HG03025 (cell line): ENCODE data around the gene CERS6.
"Not testable (repeated sequence)": the region's sequence is repeated elsewhere in the genome, so short reads cannot be mapped to it uniquely, and the experiment has no call there.

Experiments used
- ATAC-seq: cut with Tn5 transposase; IDR thresholded peaks from one replicate; pipeline ENCODE4 v1.9.1; 2021; ENCODE audit warnings: mild to moderate bottlenecking, moderate library complexity; ENCODE audit not compliant: unreplicated experiment, low FRiP score

The CERS6 gene

GRCh38 chr2:168466834-168467565 is 10.9 kb downstream of the CERS6 start:
- ATAC-seq = no peak

GRCh38 chr2:168467729-168468128 is 11.7 kb downstream of the CERS6 start:
- no peak for ATAC-seq

GRCh38 chr2:168468354-168468753 is 12.3 kb downstream of the CERS6 start:
- ATAC-seq = no peak

- ATAC-seq = peak; percentile 43
Measured at GRCh38 chr2:168469281-168469988, 13.4 kb downstream of the CERS6 start.

GRCh38 chr2:168470320-168471162 is 14.5 kb downstream of the CERS6 start:
- no peak for ATAC-seq

GRCh38 chr2:168471163-168471475 is 15.0 kb downstream of the CERS6 start:
- ATAC-seq = no peak

- no peak for ATAC-seq
Measured at GRCh38 chr2:168475636-168476035, 19.6 kb downstream of the CERS6 start.

- ATAC-seq = no peak
Measured at GRCh38 chr2:168478206-168478605, 22.1 kb downstream of the CERS6 start.

- no peak for ATAC-seq
Measured at GRCh38 chr2:168480356-168480755, 24.3 kb downstream of the CERS6 start.

GRCh38 chr2:168480825-168481585 is 24.9 kb downstream of the CERS6 start:
- no peak for ATAC-seq

- ATAC-seq = no peak
Measured at GRCh38 chr2:168482269-168482668, 26.2 kb downstream of the CERS6 start.

GRCh38 chr2:168482952-168483831 is 27.1 kb downstream of the CERS6 start:
- ATAC-seq = no peak

- ATAC-seq = no peak
Measured at GRCh38 chr2:168486477-168486876, 30.4 kb downstream of the CERS6 start.

- peak; percentile 92 for ATAC-seq
Measured at GRCh38 chr2:168490015-168490874, 34.2 kb downstream of the CERS6 start.

GRCh38 chr2:168490946-168491605 is 35.0 kb downstream of the CERS6 start:
- no peak for ATAC-seq

GRCh38 chr2:168491728-168492127 is 35.7 kb downstream of the CERS6 start:
- ATAC-seq = not testable (repeated sequence)

- ATAC-seq = not testable (repeated sequence)
Measured at GRCh38 chr2:168493219-168493618, 37.1 kb downstream of the CERS6 start.

- no peak for ATAC-seq
Measured at GRCh38 chr2:168494190-168494711, 38.2 kb downstream of the CERS6 start.
